Liver (tissue), 9 donors: ENCODE measurements around the gene ATP2B2. TPM values are rescaled to one million over a fixed set of nuclear protein-coding genes. Genes with fewer than 3 reads are reported as not detected.

ENCODE experiments used
- DNase-seq: peaks from one replicate; pipeline ENCODE4 v3.0.0-alpha.2; 2017; ENCODE audit warnings: low spot score
- H3K27ac ChIP-seq, 2 donors: one replicate each; pipeline ENCODE4 v1.7.0; 2013; ENCODE audit warnings: inconsistent platforms in 2 of 2, low read length in 2 of 2, control low read depth in 1 of 2, low read depth in 1 of 2, mild to moderate bottlenecking in 1 of 2
- H3K27me3 ChIP-seq, 4 donors: one replicate each; pipeline versions ENCODE4 v1.6.1 to v1.7.0; 2013; ENCODE audit warnings: low read length in 3 of 4, inconsistent platforms in 1 of 4, mild to moderate bottlenecking in 1 of 4, moderate library complexity in 1 of 4; ENCODE audit not compliant: control insufficient read depth in 4 of 4, insufficient read depth in 4 of 4
- H3K36me3 ChIP-seq, 4 donors: one replicate each; pipeline versions ENCODE4 v1.6.1 to v1.7.0; 2013; ENCODE audit warnings: low read length in 3 of 4, mild to moderate bottlenecking in 3 of 4, low read depth in 1 of 4, moderate library complexity in 1 of 4; ENCODE audit not compliant: control insufficient read depth in 4 of 4, insufficient read depth in 3 of 4
- H3K4me1 ChIP-seq, 4 donors: one replicate each; pipeline versions ENCODE4 v1.6.1 to v1.7.0; 2013; ENCODE audit warnings: low read length in 3 of 4, mild to moderate bottlenecking in 3 of 4, moderate library complexity in 1 of 4; ENCODE audit not compliant: control insufficient read depth in 4 of 4, insufficient read depth in 4 of 4
- H3K4me3 ChIP-seq, 3 donors: one replicate each; pipeline versions ENCODE4 v1.6.1 to v1.7.0; 2013; ENCODE audit warnings: low read length in 3 of 3, control low read depth in 1 of 3, low read depth in 1 of 3, mild to moderate bottlenecking in 1 of 3
- H3K9ac ChIP-seq, 2 donors: one replicate each; pipeline ENCODE4 v1.7.0; 2013; ENCODE audit warnings: low read length in 2 of 2, mild to moderate bottlenecking in 2 of 2, moderate library complexity in 2 of 2, control low read depth in 1 of 2, low read depth in 1 of 2
- H3K9me3 ChIP-seq, 4 donors: one replicate each; pipeline versions ENCODE4 v1.6.1 to v1.7.0; 2013; ENCODE audit warnings: low read length in 3 of 4; ENCODE audit not compliant: control insufficient read depth in 4 of 4
- EGR1 ChIP-seq, 2 donors: IDR thresholded peaks; 2 replicates each; pipeline ENCODE4 v1.6.1; 2016 to 2018; ENCODE audit warnings: antibody characterized with exemption in 2 of 2, low read depth in 2 of 2
- FOXA1 ChIP-seq: IDR thresholded peaks from 2 replicates; pipeline ENCODE4 v1.6.1; 2016; ENCODE audit warnings: antibody characterized with exemption
- FOXA2 ChIP-seq: IDR thresholded peaks from 2 replicates; pipeline ENCODE4 v1.6.1; 2016; ENCODE audit warnings: antibody characterized with exemption
- GABPA ChIP-seq, 2 donors: IDR thresholded peaks in 1 of 2; conservative IDR thresholded peaks in 1 of 2; 2 replicates each; pipeline ENCODE4 v1.6.1; 2016; ENCODE audit warnings: antibody characterized with exemption in 2 of 2, mild to moderate bottlenecking in 1 of 2, moderate library complexity in 1 of 2
- HNF4A ChIP-seq, 2 donors: conservative IDR thresholded peaks; 2 replicates each; pipeline ENCODE4 v1.6.1; 2016; ENCODE audit warnings: antibody characterized with exemption in 2 of 2, mild to moderate bottlenecking in 2 of 2
- HNF4G ChIP-seq: IDR thresholded peaks from 2 replicates; pipeline ENCODE4 v1.6.1; 2016; ENCODE audit warnings: antibody characterized with exemption
- JUND ChIP-seq, 2 donors: IDR thresholded peaks; 2 replicates each; pipeline ENCODE4 v1.6.1; 2016; ENCODE audit warnings: antibody characterized with exemption in 2 of 2
- NR2F2 ChIP-seq: IDR thresholded peaks from 2 replicates; pipeline ENCODE4 v1.6.1; 2016; ENCODE audit warnings: antibody characterized with exemption
- RAD21 ChIP-seq, 2 donors: IDR thresholded peaks; 2 replicates each; pipeline ENCODE4 v1.6.1; 2016; ENCODE audit warnings: antibody characterized with exemption in 2 of 2, mild to moderate bottlenecking in 2 of 2
- RXRA ChIP-seq, 2 donors: IDR thresholded peaks; 2 replicates each; pipeline ENCODE4 v1.6.1; 2017 to 2018; ENCODE audit warnings: antibody characterized with exemption in 2 of 2, mild to moderate bottlenecking in 1 of 2
- SP1 ChIP-seq: IDR thresholded peaks from 2 replicates; pipeline ENCODE4 v1.6.1; 2018; ENCODE audit warnings: antibody characterized with exemption, mild to moderate bottlenecking
- TAF1 ChIP-seq: conservative IDR thresholded peaks from 2 replicates; pipeline ENCODE4 v1.6.1; 2016; ENCODE audit warnings: antibody characterized with exemption, mild to moderate bottlenecking
- YY1 ChIP-seq: IDR thresholded peaks from 2 replicates; pipeline ENCODE4 v1.6.1; 2016; ENCODE audit warnings: antibody characterized with exemption, mild to moderate bottlenecking
- WGBS: extraction: QIAGEN DNeasy Blood & Tissue Kit; methylation state at CpG from one replicate; pipeline ENCODE4 v1.1.7; 2013; 5-methylcytosine and 5-hydroxymethylcytosine counted together
- polyA plus RNA-seq, 2 donors: library from polyadenylated mRNA; stranded (reverse) in 1 of 2; unstranded in 1 of 2; fragments of 200-250 nt in 1 of 2; fragments of >200 nt in 1 of 2; fragmentation: Nextera tagmentation in 1 of 2; extraction: Ambion mirVana in 1 of 2; gene quantifications; one replicate each; pipeline versions ENCODE4 v1.2.1 to v1.2.3, GENCODE V29; 2013 to 2015
- total RNA-seq, 2 donors: library from RNA; depleted of rRNA; stranded (reverse); fragments of >200 nt; gene quantifications; one replicate each; pipeline ENCODE4 v1.2.3, GENCODE V29; 2014
- TF ChIP-seq, protein P1 (sequence below): IDR thresholded peaks from 2 replicates; pipeline ENCODE4 v1.6.1; 2016; ENCODE audit warnings: antibody characterized with exemption
- TF ChIP-seq, protein P2 (sequence below): fragments of 150-350 bp; IDR thresholded peaks from 2 replicates; pipeline ENCODE4 v1.5.1; 2017; ENCODE audit warnings: improper control_type of control experiment, low read depth, low read length; ENCODE audit not compliant: missing input control
- TF ChIP-seq, protein P3 (sequence below): IDR thresholded peaks from 2 replicates; pipeline ENCODE4 v1.6.1; 2016; ENCODE audit warnings: antibody characterized with exemption, mild to moderate bottlenecking
- TF ChIP-seq, protein P4 (sequence below): IDR thresholded peaks from 2 replicates; pipeline ENCODE4 v1.6.1; 2016; ENCODE audit warnings: antibody characterized with exemption
- donor health status: healthy.
- donor health status: healthy.
- donor health status: healthy.
- donor health status: healthy.
- donor health status: healthy.

ATP2B2 gene
- total and polyA plus RNA-seq, 4 donors = 10.4 to 27.8 (median 20.7) TPM

DNA sequence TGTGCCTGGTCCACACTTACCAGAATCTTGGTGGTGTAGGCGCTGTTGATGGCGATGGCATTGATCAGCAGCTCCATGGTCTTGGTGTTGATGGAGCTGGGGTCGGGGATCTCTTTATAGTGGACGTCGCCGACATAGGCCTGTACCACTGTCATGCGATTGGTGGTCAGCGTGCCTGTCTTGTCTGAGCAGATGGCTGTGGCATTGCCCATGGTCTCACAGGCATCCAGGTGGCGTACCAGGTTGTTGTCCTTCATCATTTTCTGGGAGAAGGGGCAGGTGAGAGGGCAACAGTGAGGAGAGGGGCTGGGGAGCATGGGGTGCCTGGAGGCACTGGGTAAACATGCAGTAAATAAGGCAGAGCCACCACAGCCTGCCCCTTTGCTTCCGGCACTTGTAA is 133.6 kb downstream of the ATP2B2 start:
- WGBS = 90% methylated on average over 10 of the region's 10 CpGs
- Histone ChIP-seq H3K4me1 (no peaks in the 10 kb centered on the region), H3K9me3 (no peaks in the 10 kb centered on the region), H3K36me3 (peaks cover 4 to 67% (median 30%) of the 10 kb centered on the region in 4 donors), H3K4me3 (no peak overlapping the region), H3K9ac (no peak overlapping the region), H3K27me3 (no peaks in the 10 kb centered on the region), H3K27ac (no peak overlapping the region)
- TF ChIP-seq JUND (IDR thresholded peaks at IDR 0.05) = no peak
- TF ChIP-seq GABPA (IDR thresholded peaks at IDR 0.05 in 1 of 2, conservative IDR thresholded peaks at IDR 0.05 in 1 of 2) = no peak
- no peak for TF ChIP-seq TAF1
- no peak for TF ChIP-seq EGR1 (IDR thresholded peaks at IDR 0.05; ENCODE audit: low read depth in 2 of 2)
- DNase-seq = no peak

DNA sequence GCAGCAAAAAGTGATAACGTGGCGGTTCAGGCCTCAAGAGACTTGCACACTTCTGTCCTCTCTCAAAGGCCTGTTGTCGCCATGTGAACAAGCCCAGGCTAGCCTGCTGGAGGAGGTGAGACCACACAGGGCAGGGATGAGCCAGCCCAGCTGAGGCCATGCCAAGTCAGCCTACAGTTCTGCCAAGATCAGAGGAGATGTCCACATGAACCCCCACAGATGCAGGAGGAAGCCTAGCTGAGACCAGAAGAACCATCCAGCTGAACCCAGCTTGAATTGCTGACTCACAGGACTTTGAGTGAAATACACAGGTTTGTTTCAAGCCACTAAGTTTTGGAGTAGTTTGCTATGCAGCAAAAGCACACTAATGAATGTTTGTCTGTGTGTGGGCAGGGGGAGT is 134.2 kb downstream of the ATP2B2 start:
- WGBS = 89% methylated on average over 3 of the region's 3 CpGs
- no peak overlapping the region for H3K4me3 ChIP-seq
- TF ChIP-seq, protein P1, sequence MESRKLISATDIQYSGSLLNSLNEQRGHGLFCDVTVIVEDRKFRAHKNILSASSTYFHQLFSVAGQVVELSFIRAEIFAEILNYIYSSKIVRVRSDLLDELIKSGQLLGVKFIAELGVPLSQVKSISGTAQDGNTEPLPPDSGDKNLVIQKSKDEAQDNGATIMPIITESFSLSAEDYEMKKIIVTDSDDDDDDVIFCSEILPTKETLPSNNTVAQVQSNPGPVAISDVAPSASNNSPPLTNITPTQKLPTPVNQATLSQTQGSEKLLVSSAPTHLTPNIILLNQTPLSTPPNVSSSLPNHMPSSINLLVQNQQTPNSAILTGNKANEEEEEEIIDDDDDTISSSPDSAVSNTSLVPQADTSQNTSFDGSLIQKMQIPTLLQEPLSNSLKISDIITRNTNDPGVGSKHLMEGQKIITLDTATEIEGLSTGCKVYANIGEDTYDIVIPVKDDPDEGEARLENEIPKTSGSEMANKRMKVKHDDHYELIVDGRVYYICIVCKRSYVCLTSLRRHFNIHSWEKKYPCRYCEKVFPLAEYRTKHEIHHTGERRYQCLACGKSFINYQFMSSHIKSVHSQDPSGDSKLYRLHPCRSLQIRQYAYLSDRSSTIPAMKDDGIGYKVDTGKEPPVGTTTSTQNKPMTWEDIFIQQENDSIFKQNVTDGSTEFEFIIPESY = no peak
- no peak for TF ChIP-seq HNF4G
- no peak for TF ChIP-seq RXRA (IDR thresholded peaks at IDR 0.05)
- TF ChIP-seq TAF1 = no peak
- no peak for TF ChIP-seq GABPA (IDR thresholded peaks at IDR 0.05 in 1 of 2, conservative IDR thresholded peaks at IDR 0.05 in 1 of 2)
- TF ChIP-seq RAD21 (IDR thresholded peaks at IDR 0.05) = no peak
- TF ChIP-seq, protein P2, sequence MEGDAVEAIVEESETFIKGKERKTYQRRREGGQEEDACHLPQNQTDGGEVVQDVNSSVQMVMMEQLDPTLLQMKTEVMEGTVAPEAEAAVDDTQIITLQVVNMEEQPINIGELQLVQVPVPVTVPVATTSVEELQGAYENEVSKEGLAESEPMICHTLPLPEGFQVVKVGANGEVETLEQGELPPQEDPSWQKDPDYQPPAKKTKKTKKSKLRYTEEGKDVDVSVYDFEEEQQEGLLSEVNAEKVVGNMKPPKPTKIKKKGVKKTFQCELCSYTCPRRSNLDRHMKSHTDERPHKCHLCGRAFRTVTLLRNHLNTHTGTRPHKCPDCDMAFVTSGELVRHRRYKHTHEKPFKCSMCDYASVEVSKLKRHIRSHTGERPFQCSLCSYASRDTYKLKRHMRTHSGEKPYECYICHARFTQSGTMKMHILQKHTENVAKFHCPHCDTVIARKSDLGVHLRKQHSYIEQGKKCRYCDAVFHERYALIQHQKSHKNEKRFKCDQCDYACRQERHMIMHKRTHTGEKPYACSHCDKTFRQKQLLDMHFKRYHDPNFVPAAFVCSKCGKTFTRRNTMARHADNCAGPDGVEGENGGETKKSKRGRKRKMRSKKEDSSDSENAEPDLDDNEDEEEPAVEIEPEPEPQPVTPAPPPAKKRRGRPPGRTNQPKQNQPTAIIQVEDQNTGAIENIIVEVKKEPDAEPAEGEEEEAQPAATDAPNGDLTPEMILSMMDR = no peak
- TF ChIP-seq JUND (IDR thresholded peaks at IDR 0.05) = no peak
- no peaks in the 10 kb centered on the region for H3K27me3 ChIP-seq
- no peaks in the 10 kb centered on the region for H3K4me1 ChIP-seq
- H3K9ac ChIP-seq = no peak overlapping the region
- DNase-seq = no peak
- H3K36me3 ChIP-seq = peaks cover 4 to 61% (median 31%) of the 10 kb centered on the region in 4 donors
- no peaks in the 10 kb centered on the region for H3K9me3 ChIP-seq
- H3K27ac ChIP-seq = no peak overlapping the region

DNA sequence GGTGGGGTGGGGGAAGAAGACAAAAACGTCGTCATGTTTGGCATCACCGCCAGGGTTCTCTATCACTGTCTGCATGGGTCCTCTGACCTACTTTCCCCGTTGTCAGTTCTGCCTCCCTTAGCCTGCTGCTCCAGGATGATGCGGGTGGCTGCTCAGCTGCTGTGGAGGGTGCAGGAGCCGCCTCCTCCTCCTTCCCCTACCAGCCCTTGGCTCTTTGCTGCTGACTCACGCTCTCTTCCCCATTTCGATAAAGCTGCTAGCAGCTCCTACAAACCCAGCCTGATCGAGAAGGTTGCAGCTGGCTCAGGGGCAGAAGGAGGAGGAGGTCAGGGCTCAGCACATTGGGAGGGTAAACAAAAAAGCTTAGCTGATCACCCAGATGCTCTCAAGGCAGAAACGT is 135.0 kb downstream of the ATP2B2 start:
- DNase-seq = no peak
- H3K4me1 ChIP-seq = no peaks in the 10 kb centered on the region
- H3K36me3 ChIP-seq = peaks cover 5 to 56% (median 31%) of the 10 kb centered on the region in 4 donors
- H3K9ac ChIP-seq = no peak overlapping the region
- no peaks in the 10 kb centered on the region for H3K27me3 ChIP-seq
- no peaks in the 10 kb centered on the region for H3K9me3 ChIP-seq
- H3K27ac ChIP-seq = no peak overlapping the region
- 67% methylated on average over 10 of the region's 10 CpGs for WGBS
- no peak overlapping the region for H3K4me3 ChIP-seq
- TF ChIP-seq NR2F2 (no peak), EGR1 (IDR thresholded peaks at IDR 0.05; ENCODE audit: low read depth in 2 of 2) (no peak), SP1 (no peak), HNF4A (conservative IDR thresholded peaks at IDR 0.05) (no peak), TAF1 (no peak), RAD21 (IDR thresholded peaks at IDR 0.05) (no peak), FOXA1 (no peak), YY1 (no peak), FOXA2 (no peak)
- TF ChIP-seq, protein P2 = no peak
- TF ChIP-seq, protein P3, sequence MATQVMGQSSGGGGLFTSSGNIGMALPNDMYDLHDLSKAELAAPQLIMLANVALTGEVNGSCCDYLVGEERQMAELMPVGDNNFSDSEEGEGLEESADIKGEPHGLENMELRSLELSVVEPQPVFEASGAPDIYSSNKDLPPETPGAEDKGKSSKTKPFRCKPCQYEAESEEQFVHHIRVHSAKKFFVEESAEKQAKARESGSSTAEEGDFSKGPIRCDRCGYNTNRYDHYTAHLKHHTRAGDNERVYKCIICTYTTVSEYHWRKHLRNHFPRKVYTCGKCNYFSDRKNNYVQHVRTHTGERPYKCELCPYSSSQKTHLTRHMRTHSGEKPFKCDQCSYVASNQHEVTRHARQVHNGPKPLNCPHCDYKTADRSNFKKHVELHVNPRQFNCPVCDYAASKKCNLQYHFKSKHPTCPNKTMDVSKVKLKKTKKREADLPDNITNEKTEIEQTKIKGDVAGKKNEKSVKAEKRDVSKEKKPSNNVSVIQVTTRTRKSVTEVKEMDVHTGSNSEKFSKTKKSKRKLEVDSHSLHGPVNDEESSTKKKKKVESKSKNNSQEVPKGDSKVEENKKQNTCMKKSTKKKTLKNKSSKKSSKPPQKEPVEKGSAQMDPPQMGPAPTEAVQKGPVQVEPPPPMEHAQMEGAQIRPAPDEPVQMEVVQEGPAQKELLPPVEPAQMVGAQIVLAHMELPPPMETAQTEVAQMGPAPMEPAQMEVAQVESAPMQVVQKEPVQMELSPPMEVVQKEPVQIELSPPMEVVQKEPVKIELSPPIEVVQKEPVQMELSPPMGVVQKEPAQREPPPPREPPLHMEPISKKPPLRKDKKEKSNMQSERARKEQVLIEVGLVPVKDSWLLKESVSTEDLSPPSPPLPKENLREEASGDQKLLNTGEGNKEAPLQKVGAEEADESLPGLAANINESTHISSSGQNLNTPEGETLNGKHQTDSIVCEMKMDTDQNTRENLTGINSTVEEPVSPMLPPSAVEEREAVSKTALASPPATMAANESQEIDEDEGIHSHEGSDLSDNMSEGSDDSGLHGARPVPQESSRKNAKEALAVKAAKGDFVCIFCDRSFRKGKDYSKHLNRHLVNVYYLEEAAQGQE = no peak
- TF ChIP-seq, protein P4, sequence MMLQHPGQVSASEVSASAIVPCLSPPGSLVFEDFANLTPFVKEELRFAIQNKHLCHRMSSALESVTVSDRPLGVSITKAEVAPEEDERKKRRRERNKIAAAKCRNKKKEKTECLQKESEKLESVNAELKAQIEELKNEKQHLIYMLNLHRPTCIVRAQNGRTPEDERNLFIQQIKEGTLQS = no peak
